ENCODE measurements around the gene PRR20B.
"Not testable (repeated sequence)": the region's sequence is repeated elsewhere in the genome, so short reads cannot be mapped to it uniquely, and the experiment has no call there.

DNA sequence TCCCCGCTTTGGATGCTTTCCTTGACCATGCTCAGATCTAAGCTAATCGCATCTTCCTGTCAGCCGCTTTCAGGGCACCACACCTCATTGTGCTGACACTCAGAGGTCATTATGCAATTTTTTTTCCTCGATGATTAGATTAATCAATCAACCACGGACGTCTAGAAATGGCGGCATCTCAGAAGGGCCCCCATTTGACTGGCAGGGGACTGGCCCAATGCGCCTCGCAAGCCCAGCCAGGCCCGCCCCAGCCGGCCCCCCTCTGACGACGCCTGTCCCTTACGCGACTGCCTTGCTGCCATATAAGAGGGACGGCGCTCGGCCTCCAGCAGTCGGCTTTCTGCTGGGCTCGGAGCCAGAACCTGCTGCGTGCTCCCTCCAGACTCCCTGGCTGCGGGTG, 6.5 kb downstream of the PRR20B start, which contains the start of gene PRR20C:
- TF ChIP-seq, protein P1, sequence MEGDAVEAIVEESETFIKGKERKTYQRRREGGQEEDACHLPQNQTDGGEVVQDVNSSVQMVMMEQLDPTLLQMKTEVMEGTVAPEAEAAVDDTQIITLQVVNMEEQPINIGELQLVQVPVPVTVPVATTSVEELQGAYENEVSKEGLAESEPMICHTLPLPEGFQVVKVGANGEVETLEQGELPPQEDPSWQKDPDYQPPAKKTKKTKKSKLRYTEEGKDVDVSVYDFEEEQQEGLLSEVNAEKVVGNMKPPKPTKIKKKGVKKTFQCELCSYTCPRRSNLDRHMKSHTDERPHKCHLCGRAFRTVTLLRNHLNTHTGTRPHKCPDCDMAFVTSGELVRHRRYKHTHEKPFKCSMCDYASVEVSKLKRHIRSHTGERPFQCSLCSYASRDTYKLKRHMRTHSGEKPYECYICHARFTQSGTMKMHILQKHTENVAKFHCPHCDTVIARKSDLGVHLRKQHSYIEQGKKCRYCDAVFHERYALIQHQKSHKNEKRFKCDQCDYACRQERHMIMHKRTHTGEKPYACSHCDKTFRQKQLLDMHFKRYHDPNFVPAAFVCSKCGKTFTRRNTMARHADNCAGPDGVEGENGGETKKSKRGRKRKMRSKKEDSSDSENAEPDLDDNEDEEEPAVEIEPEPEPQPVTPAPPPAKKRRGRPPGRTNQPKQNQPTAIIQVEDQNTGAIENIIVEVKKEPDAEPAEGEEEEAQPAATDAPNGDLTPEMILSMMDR (conservative IDR thresholded peaks at IDR 0.05): not testable (repeated sequence)
- TF ChIP-seq EZH2 (IDR thresholded peaks at IDR 0.05; ENCODE audit: low read depth): not testable (repeated sequence)

Data from PC-9 (cell line).